Measurements from ENCODE around the gene ALDH3A1.
"Not testable (repeated sequence)": the region's sequence is repeated elsewhere in the genome, so short reads cannot be mapped to it uniquely, and the experiment has no call there.

The ALDH3A1 gene

GRCh38 chr17:19769946-19770652, 22.0 kb upstream of the ALDH3A1 start:
- TF ChIP-seq CTCF (IDR thresholded peaks at IDR 0.05; ENCODE audit: low read depth, low read length) (no peak), POLR2A (IDR thresholded peaks at IDR 0.05; ENCODE audit: extremely low read depth, insufficient read length) (no peak), MAX (IDR thresholded peaks at IDR 0.05; ENCODE audit: low read depth, low read length) (no peak), MYC (IDR thresholded peaks at IDR 0.05; ENCODE audit: low read depth, low read length) (no peak)
- no peak overlapping the region for H3K4me3 ChIP-seq (ENCODE audit: low read depth, low read length)
- no peak for DNase-seq (ENCODE audit: low read depth)

- H3K4me3 ChIP-seq (ENCODE audit: low read depth, low read length), result no peak overlapping the region
- DNase-seq (ENCODE audit: low read depth), result no peak
- no peak for TF ChIP-seq CTCF (IDR thresholded peaks at IDR 0.05; ENCODE audit: low read depth, low read length)
Measured at GRCh38 chr17:19768046-19768782, 20.1 kb upstream of the ALDH3A1 start.

GRCh38 chr17:19766421-19767270, 18.5 kb upstream of the ALDH3A1 start:
- TF ChIP-seq MAX (IDR thresholded peaks at IDR 0.05; ENCODE audit: low read depth, low read length) (no peak), MYC (IDR thresholded peaks at IDR 0.05; ENCODE audit: low read depth, low read length) (no peak), CTCF (IDR thresholded peaks at IDR 0.05; ENCODE audit: low read depth, low read length) (peak; percentile 99), POLR2A (IDR thresholded peaks at IDR 0.05; ENCODE audit: extremely low read depth, insufficient read length) (no peak)
- peak; percentile 76 for DNase-seq (ENCODE audit: low read depth)

GRCh38 chr17:19766016-19766415, 17.9 kb upstream of the ALDH3A1 start:
- DNase-seq (ENCODE audit: low read depth), result no peak
- H3K4me3 ChIP-seq (ENCODE audit: low read depth, low read length), result no peak overlapping the region
- TF ChIP-seq POLR2A (IDR thresholded peaks at IDR 0.05; ENCODE audit: extremely low read depth, insufficient read length), result no peak
- no peak for TF ChIP-seq MYC (IDR thresholded peaks at IDR 0.05; ENCODE audit: low read depth, low read length)
- no peak for TF ChIP-seq CTCF (IDR thresholded peaks at IDR 0.05; ENCODE audit: low read depth, low read length)
- TF ChIP-seq MAX (IDR thresholded peaks at IDR 0.05; ENCODE audit: low read depth, low read length), result no peak

More at GRCh38 chr17:19766421-19767270, 18.5 kb upstream of the ALDH3A1 start:
- H3K4me3 ChIP-seq (ENCODE audit: low read depth, low read length), result no peak overlapping the region

GRCh38 chr17:19763991-19764390, 15.9 kb upstream of the ALDH3A1 start:
- DNase-seq (ENCODE audit: low read depth); H3K4me3 ChIP-seq (ENCODE audit: low read depth, low read length): not testable (repeated sequence)

- DNase-seq (ENCODE audit: low read depth), result no peak
- no peak for TF ChIP-seq POLR2A (IDR thresholded peaks at IDR 0.05; ENCODE audit: extremely low read depth, insufficient read length)
- TF ChIP-seq MAX (IDR thresholded peaks at IDR 0.05; ENCODE audit: low read depth, low read length), result no peak
- TF ChIP-seq CTCF (IDR thresholded peaks at IDR 0.05; ENCODE audit: low read depth, low read length), result no peak
- no peak for TF ChIP-seq MYC (IDR thresholded peaks at IDR 0.05; ENCODE audit: low read depth, low read length)
- no peak overlapping the region for H3K4me3 ChIP-seq (ENCODE audit: low read depth, low read length)
Measured at GRCh38 chr17:19763416-19763815, 15.3 kb upstream of the ALDH3A1 start.

Measured in NB4 (cell line).